ENCODE results near the gene SLC20A1.
"Not testable (repeated sequence)": the region's sequence is repeated elsewhere in the genome, so short reads cannot be mapped to it uniquely, and the experiment has no call there.

Gene SLC20A1

GRCh38 chr2:112692918-112693317, 47.2 kb downstream of the SLC20A1 start:
- peak; percentile 24 for DNase-seq
- in situ Hi-C loops (cut with HindIII; ENCODE audit: low pct_ligation_motif_present, low pct_unique_long_range_greater_than_20kb, low sequenced_read_pairs), result no loop called here

GRCh38 chr2:112693596-112693995, 47.9 kb downstream of the SLC20A1 start:
- in situ Hi-C loops (cut with HindIII; ENCODE audit: low pct_ligation_motif_present, low pct_unique_long_range_greater_than_20kb, low sequenced_read_pairs), result no loop called here
- no peak for DNase-seq

- no peak for DNase-seq
- in situ Hi-C loops (cut with HindIII; ENCODE audit: low pct_ligation_motif_present, low pct_unique_long_range_greater_than_20kb, low sequenced_read_pairs), result no loop called here
These were observed 48.4 kb downstream of the SLC20A1 start for GRCh38 chr2:112694182-112694581.

- DNase-seq, result no peak
- in situ Hi-C loops (cut with HindIII; ENCODE audit: low pct_ligation_motif_present, low pct_unique_long_range_greater_than_20kb, low sequenced_read_pairs), result no loop called here
These were observed 53.2 kb downstream of the SLC20A1 start for GRCh38 chr2:112698834-112699515.

- no peak for DNase-seq
- in situ Hi-C loops (cut with HindIII; ENCODE audit: low pct_ligation_motif_present, low pct_unique_long_range_greater_than_20kb, low sequenced_read_pairs), result no loop called here
These were observed 54.4 kb downstream of the SLC20A1 start for GRCh38 chr2:112699984-112700667.

GRCh38 chr2:112701052-112701451, 55.3 kb downstream of the SLC20A1 start:
- no peak for DNase-seq
- in situ Hi-C loops (cut with HindIII; ENCODE audit: low pct_ligation_motif_present, low pct_unique_long_range_greater_than_20kb, low sequenced_read_pairs), result no loop called here

- in situ Hi-C loops (cut with HindIII; ENCODE audit: low pct_ligation_motif_present, low pct_unique_long_range_greater_than_20kb, low sequenced_read_pairs), result no loop called here
These were observed 57.9 kb downstream of the SLC20A1 start for GRCh38 chr2:112703684-112704083.

GRCh38 chr2:112705575-112705974, 59.8 kb downstream of the SLC20A1 start:
- no peak for DNase-seq
- in situ Hi-C loops (cut with HindIII; ENCODE audit: low pct_ligation_motif_present, low pct_unique_long_range_greater_than_20kb, low sequenced_read_pairs), result no loop called here

More at GRCh38 chr2:112703684-112704083, 57.9 kb downstream of the SLC20A1 start:
- no peak for DNase-seq

GRCh38 chr2:112706170-112706664, 60.5 kb downstream of the SLC20A1 start:
- in situ Hi-C loops (cut with HindIII; ENCODE audit: low pct_ligation_motif_present, low pct_unique_long_range_greater_than_20kb, low sequenced_read_pairs), result no loop called here
- no peak for DNase-seq

- in situ Hi-C loops (cut with HindIII; ENCODE audit: low pct_ligation_motif_present, low pct_unique_long_range_greater_than_20kb, low sequenced_read_pairs); DNase-seq: not testable (repeated sequence)
These were observed 61.2 kb downstream of the SLC20A1 start for GRCh38 chr2:112706947-112707346.

- DNase-seq, result no peak
- in situ Hi-C loops (cut with HindIII; ENCODE audit: low pct_ligation_motif_present, low pct_unique_long_range_greater_than_20kb, low sequenced_read_pairs), result no loop called here
These were observed 63.2 kb downstream of the SLC20A1 start for GRCh38 chr2:112708968-112709367.

- no peak for DNase-seq
- in situ Hi-C loops (cut with HindIII; ENCODE audit: low pct_ligation_motif_present, low pct_unique_long_range_greater_than_20kb, low sequenced_read_pairs), result no loop called here
These were observed 64.0 kb downstream of the SLC20A1 start for GRCh38 chr2:112709703-112710102.

GRCh38 chr2:112710956-112711750, 65.4 kb downstream of the SLC20A1 start:
- in situ Hi-C loops (cut with HindIII; ENCODE audit: low pct_ligation_motif_present, low pct_unique_long_range_greater_than_20kb, low sequenced_read_pairs), result no loop called here
- no peak for DNase-seq

GRCh38 chr2:112712465-112712864, 66.7 kb downstream of the SLC20A1 start:
- no peak for DNase-seq
- in situ Hi-C loops (cut with HindIII; ENCODE audit: low pct_ligation_motif_present, low pct_unique_long_range_greater_than_20kb, low sequenced_read_pairs), result no loop called here

GRCh38 chr2:112712903-112713584, 67.3 kb downstream of the SLC20A1 start:
- DNase-seq, result no peak
- in situ Hi-C loops (cut with HindIII; ENCODE audit: low pct_ligation_motif_present, low pct_unique_long_range_greater_than_20kb, low sequenced_read_pairs), result no loop called here

All from ACHN (cell line).